Uterus (tissue), 4 donors: ENCODE results near the gene MBNL1. TPM values are rescaled to one million over a fixed set of nuclear protein-coding genes. Genes with fewer than 3 reads are reported as not detected.
A peak's percentile ranks its signal among the peaks of the same experiment; 100 is the strongest.

Experiments
- DNase-seq, 2 donors: peaks; one replicate each; pipeline ENCODE4 v3.0.0-alpha.2; 2019 to 2020
- H3K27ac ChIP-seq, 2 donors: fragments of 200-600 bp; sonication (generic); 1 replicate in 1 of 2; 2 replicates in 1 of 2; pipeline ENCODE4 v1.5.1; 2016 to 2018
- H3K27me3 ChIP-seq, 2 donors: fragments of 200-600 bp; sonication (generic); one replicate each; pipeline ENCODE4 v1.5.1; 2018 to 2019; ENCODE audit warnings: control low read depth in 1 of 2
- H3K36me3 ChIP-seq, 2 donors: fragments of 200-600 bp; sonication (generic); one replicate each; pipeline ENCODE4 v1.5.1; 2019; ENCODE audit warnings: control low read depth in 1 of 2
- H3K4me1 ChIP-seq, 2 donors: fragments of 200-600 bp; sonication (generic); one replicate each; pipeline ENCODE4 v1.5.1; 2018 to 2019; ENCODE audit warnings: control low read depth in 1 of 2
- H3K4me3 ChIP-seq, 2 donors: fragments of 200-600 bp; sonication (generic); 1 replicate in 1 of 2; 2 replicates in 1 of 2; pipeline ENCODE4 v1.5.1; 2018 to 2019; ENCODE audit warnings: mild to moderate bottlenecking in 1 of 2
- H3K9me3 ChIP-seq, 2 donors: fragments of 200-600 bp; sonication (generic); one replicate each; pipeline ENCODE4 v1.5.1; 2019; ENCODE audit warnings: control low read depth in 1 of 2
- CTCF ChIP-seq, 4 experiments: fragments of 200-600 bp in 2 of 4; fragments of 450-650 bp in 2 of 4; sonication (generic) in 2 of 4; IDR thresholded peaks; one replicate each; pipeline ENCODE4 v1.5.1; 2016 to 2019; ENCODE audit warnings: antibody characterized with exemption in 4 of 4, mild to moderate bottlenecking in 2 of 4, moderate library complexity in 1 of 4
- POLR2A ChIP-seq, 2 donors: fragments of 450-650 bp; IDR thresholded peaks; one replicate each; pipeline ENCODE4 v1.6.1; 2016; ENCODE audit warnings: antibody characterized with exemption in 2 of 2, mild to moderate bottlenecking in 1 of 2, moderate library complexity in 1 of 2
- intact Hi-C: fragments of 100-400 bp; cut with DNase I; formaldehyde crosslinking; loops from one replicate; pipeline ENCODE4 v1.15.1; 2023; ENCODE audit warnings: low total_unique reads
- total RNA-seq, 4 donors: library from RNA; depleted of rRNA in 3 of 4; stranded (reverse); fragments of >200 nt in 3 of 4; gene quantifications; one replicate each; pipeline versions ENCODE4 v1.1.0 to v1.2.4, GENCODE V29; 2014 to 2023
- donor health status: DM: yes; HTN: yes; CAD: no.

MBNL1 gene
- total RNA-seq, 4 donors from 2014 or later, result 219 to 470 (median 243) TPM

DNA sequence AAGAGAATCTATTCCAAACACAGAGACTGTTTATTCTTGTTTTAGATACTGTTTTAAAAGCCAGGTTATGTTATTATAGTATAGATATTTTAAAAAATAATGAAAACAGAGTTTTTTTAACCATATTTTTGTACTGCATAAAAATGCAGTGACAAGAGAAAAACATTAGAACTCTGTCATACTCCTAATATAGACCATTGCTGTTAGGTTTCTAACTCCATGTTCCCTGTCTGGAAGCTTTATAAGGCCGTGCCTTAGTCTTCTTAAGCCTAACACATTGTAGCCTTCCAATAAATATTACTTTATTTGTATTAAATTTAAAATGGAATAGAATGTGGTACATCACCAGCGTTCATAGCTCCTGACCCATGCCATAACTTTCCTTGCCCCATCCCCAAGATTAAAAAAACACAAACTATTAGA is 53.2 kb downstream of the MBNL1 start:
- peak overlapping the region; percentile 44 to 83 for H3K27ac ChIP-seq
- intact Hi-C loops, result no loop called here
- TF ChIP-seq CTCF (IDR thresholded peaks at IDR 0.05) (no peak), POLR2A (IDR thresholded peaks at IDR 0.05) (no peak)
- H3K36me3 ChIP-seq, result no peaks in the 10 kb centered on the region
- H3K4me1 ChIP-seq, result peaks cover 5 to 28% of the 10 kb centered on the region in 2 donors
- H3K27me3 ChIP-seq, result no peaks in the 10 kb centered on the region
- H3K4me3 ChIP-seq, result no peak overlapping the region
- no peaks in the 10 kb centered on the region for H3K9me3 ChIP-seq
- DNase-seq, result no peak

- Histone ChIP-seq H3K27ac (peak overlapping the region; percentile 44 to 83), H3K4me1 (peaks cover 5 to 27% of the 10 kb centered on the region in 2 donors), H3K4me3 (no peak overlapping the region), H3K36me3 (no peaks in the 10 kb centered on the region), H3K27me3 (no peaks in the 10 kb centered on the region), H3K9me3 (no peaks in the 10 kb centered on the region)
- no peak for DNase-seq
- TF ChIP-seq POLR2A (IDR thresholded peaks at IDR 0.05), result no peak
- intact Hi-C loops, result no loop called here
Measured at GRCh38 chr3:152322756-152323155, 54.0 kb downstream of the MBNL1 start.

DNA sequence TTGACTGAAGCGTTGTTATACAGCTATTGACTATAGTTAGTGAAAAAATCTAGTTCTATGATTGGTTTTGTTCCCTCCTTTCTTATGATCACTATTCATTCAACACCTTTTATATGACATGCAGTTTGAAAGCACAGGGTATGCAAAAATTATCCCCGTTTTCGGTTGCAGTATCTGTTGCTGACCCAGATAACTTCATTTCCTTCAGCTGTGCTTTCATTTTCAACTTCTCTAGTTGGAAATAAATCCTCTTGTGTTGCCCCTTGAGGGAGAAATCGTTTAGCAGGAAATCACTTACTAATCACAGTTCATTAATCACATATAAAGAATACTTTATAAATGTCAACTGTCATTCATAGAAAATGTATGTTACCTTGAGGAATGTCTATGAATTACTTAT is 55.1 kb downstream of the MBNL1 start:
- no peak for TF ChIP-seq CTCF (IDR thresholded peaks at IDR 0.05)
- TF ChIP-seq POLR2A (IDR thresholded peaks at IDR 0.05), result no peak
- intact Hi-C loops, result no loop called here
- H3K27me3 ChIP-seq, result no peaks in the 10 kb centered on the region
- H3K27ac ChIP-seq, result peak overlapping the region; percentile 29 to 83
- H3K9me3 ChIP-seq, result no peaks in the 10 kb centered on the region
- no peak overlapping the region for H3K4me3 ChIP-seq
- DNase-seq, result no peak
- no peaks in the 10 kb centered on the region for H3K36me3 ChIP-seq
- peaks cover 5 to 25% of the 10 kb centered on the region in 2 donors for H3K4me1 ChIP-seq

- H3K4me1 ChIP-seq, result peaks cover 6 to 22% of the 10 kb centered on the region in 2 donors
- H3K9me3 ChIP-seq, result no peaks in the 10 kb centered on the region
- DNase-seq, result no peak
- H3K36me3 ChIP-seq, result no peaks in the 10 kb centered on the region
- H3K27ac ChIP-seq, result no peak overlapping the region
- intact Hi-C loops, result no loop called here
- TF ChIP-seq CTCF (IDR thresholded peaks at IDR 0.05) (no peak), POLR2A (IDR thresholded peaks at IDR 0.05) (no peak)
- H3K27me3 ChIP-seq, result no peaks in the 10 kb centered on the region
- H3K4me3 ChIP-seq, result no peak overlapping the region
Measured at GRCh38 chr3:152325136-152325535, 56.4 kb downstream of the MBNL1 start.

DNA sequence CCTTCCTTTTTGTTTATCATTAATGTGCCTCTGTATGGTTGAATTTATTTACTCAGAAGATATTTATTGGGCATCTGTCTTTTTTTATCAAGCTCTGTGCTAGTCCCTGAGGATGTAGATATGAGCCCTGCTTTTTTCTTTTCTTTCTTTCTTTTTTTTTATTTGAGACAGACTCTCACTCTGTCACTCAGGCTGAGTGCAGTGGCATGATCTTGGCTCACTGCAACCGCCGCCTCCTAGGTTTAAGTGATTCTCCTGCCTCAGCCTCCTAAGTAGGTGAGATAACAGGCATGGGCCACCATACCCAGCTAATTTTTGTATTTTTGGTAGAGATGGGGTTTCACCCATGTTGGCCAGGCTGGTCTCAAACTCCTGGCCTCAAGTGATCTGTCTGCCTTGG is 58.5 kb downstream of the MBNL1 start:
- H3K36me3 ChIP-seq, result no peaks in the 10 kb centered on the region
- intact Hi-C loops, result no loop called here
- DNase-seq, result no peak
- no peaks in the 10 kb centered on the region for H3K27me3 ChIP-seq
- no peak overlapping the region for H3K4me3 ChIP-seq
- peak overlapping the region in 1 of 2 donors; percentile 94 for H3K27ac ChIP-seq
- peaks cover 12 to 23% of the 10 kb centered on the region in 2 donors for H3K4me1 ChIP-seq
- no peak for TF ChIP-seq CTCF (IDR thresholded peaks at IDR 0.05)
- TF ChIP-seq POLR2A (IDR thresholded peaks at IDR 0.05), result no peak
- H3K9me3 ChIP-seq, result no peaks in the 10 kb centered on the region

- intact Hi-C loops, result no loop called here
- Histone ChIP-seq H3K9me3 (no peaks in the 10 kb centered on the region), H3K4me1 (peaks cover 10 to 12% of the 10 kb centered on the region in 2 donors)
Measured at GRCh38 chr3:152328841-152329240, 60.1 kb downstream of the MBNL1 start.

More at GRCh38 chr3:152328841-152329240, 60.1 kb downstream of the MBNL1 start:
- Histone ChIP-seq H3K27me3 (no peaks in the 10 kb centered on the region), H3K4me3 (peak overlapping the region in 1 of 2 donors; percentile 7), H3K27ac (peak overlapping the region; percentile 65 to 94), H3K36me3 (no peaks in the 10 kb centered on the region)
- TF ChIP-seq CTCF (IDR thresholded peaks at IDR 0.05), result no peak
- TF ChIP-seq POLR2A (IDR thresholded peaks at IDR 0.05), result peak in 1 of 2 donors; percentile 45
- DNase-seq, result no peak
